Smooth muscle cell (in vitro differentiated cells): Measurements from ENCODE around the gene PPP1R2. TPM values are rescaled to one million over a fixed set of nuclear protein-coding genes. Genes with fewer than 3 reads are reported as not detected.

Experiments used
- DNase-seq: peaks from one replicate; lab custom pipeline; 2025; ENCODE audit not compliant: unreplicated experiment; lab: John Stamatoyannopoulos, UW
- H2AFZ ChIP-seq: fragments of 200-600 bp; sonication (generic); 2 replicates; pipeline ENCODE4 v1.6.0; 2016; ENCODE audit warnings: antibody characterized with exemption, low read depth, mild to moderate bottlenecking
- H3F3A ChIP-seq: fragments of 200-600 bp; sonication (generic); 2 replicates; pipeline ENCODE4 v1.6.0; 2017; ENCODE audit warnings: antibody characterized with exemption, low read depth
- H3K27ac ChIP-seq: fragments of 200-600 bp; sonication (generic); 2 replicates; pipeline ENCODE4 v1.5.1; 2016; ENCODE audit warnings: low read depth, mild to moderate bottlenecking
- H3K27me3 ChIP-seq: fragments of 200-600 bp; sonication (generic); 2 replicates; pipeline ENCODE4 v1.6.1; 2016; ENCODE audit warnings: low read depth, mild to moderate bottlenecking
- H3K36me3 ChIP-seq: fragments of 200-600 bp; sonication (generic); 2 replicates; pipeline ENCODE4 v1.5.1; 2016; ENCODE audit warnings: low read depth
- H3K4me1 ChIP-seq: fragments of 200-600 bp; sonication (generic); 2 replicates; pipeline ENCODE4 v1.5.1; 2016; ENCODE audit warnings: low read depth
- H3K4me2 ChIP-seq: fragments of 200-600 bp; sonication (generic); 2 replicates; pipeline ENCODE4 v1.6.0; 2016; ENCODE audit warnings: mild to moderate bottlenecking
- H3K4me3 ChIP-seq: fragments of 200-600 bp; sonication (generic); 2 replicates; pipeline ENCODE4 v1.5.1; 2016; ENCODE audit warnings: mild to moderate bottlenecking
- H3K79me2 ChIP-seq: fragments of 200-600 bp; sonication (generic); 2 replicates; pipeline ENCODE4 v1.6.0; 2016; ENCODE audit warnings: low read depth, mild to moderate bottlenecking
- H3K9ac ChIP-seq: fragments of 200-600 bp; sonication (generic); 2 replicates; pipeline ENCODE4 v1.6.0; 2016; ENCODE audit warnings: low read depth
- H3K9me3 ChIP-seq: fragments of 200-600 bp; sonication (generic); replicated peaks from 2 replicates; pipeline ENCODE4 v1.5.1; 2016; ENCODE audit warnings: low read depth
- H4K20me1 ChIP-seq: fragments of 200-600 bp; sonication (generic); 2 replicates; pipeline ENCODE4 v1.6.0; 2016; ENCODE audit warnings: low read depth
- WGBS: methylation state at CpG from one replicate; pipeline ENCODE4 v1.1.7; 2016; ENCODE audit warnings: low lambda C conversion rate; 5-methylcytosine and 5-hydroxymethylcytosine counted together
- polyA plus RNA-seq: library from polyadenylated mRNA; unstranded; fragments of >200 nt; fragmentation: Nextera tagmentation; extraction: Ambion mirVana; gene quantifications from 2 replicates; pipeline ENCODE4 v1.2.1, GENCODE V29; 2016
- total RNA-seq: library from RNA; depleted of rRNA; stranded (reverse); fragments of >200 nt; gene quantifications from 2 replicates; pipeline ENCODE4 v1.2.3, GENCODE V29; 2014
- TF ChIP-seq, protein P1 (sequence below): fragments of 200-600 bp; sonication (generic); IDR thresholded peaks from 2 replicates; pipeline ENCODE4 v1.5.1; 2017; ENCODE audit warnings: borderline replicate concordance, mild to moderate bottlenecking, antibody characterized with exemption; ENCODE audit not compliant: insufficient read depth, poor library complexity, severe bottlenecking

PPP1R2 gene
- total and polyA plus RNA-seq, 2 experiments from 2014 or later: 33.4 to 47.5 TPM

DNA sequence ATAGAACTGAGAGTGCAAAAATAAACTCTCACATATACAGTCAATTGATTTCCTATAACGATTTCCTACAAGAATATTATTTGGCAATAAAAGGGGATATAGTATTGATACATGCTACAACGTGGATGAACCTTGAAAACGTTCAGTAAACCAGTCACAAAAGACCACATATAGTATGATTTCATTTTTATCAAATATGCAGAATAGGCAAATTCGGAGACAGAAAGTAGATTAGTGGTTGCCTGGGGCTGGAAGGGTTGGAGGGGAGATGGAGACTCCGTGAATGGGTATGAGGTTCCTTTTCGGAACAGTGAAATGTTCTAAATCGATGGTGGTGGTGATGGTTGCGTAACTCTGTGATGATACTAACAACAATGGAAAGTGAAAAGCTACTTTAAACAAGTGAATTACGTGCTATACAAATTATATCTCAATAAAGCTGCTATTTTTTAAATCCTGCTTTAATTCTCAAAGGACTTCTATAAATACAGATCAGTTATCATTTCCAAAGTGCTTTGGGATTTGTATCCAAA lies 34.6 kb upstream of the PPP1R2 start:
- no peak overlapping the region for H2AFZ ChIP-seq
- no peak overlapping the region for H3K4me3 ChIP-seq
- no peaks in the 10 kb centered on the region for H3F3A ChIP-seq
- no peak overlapping the region for H3K27ac ChIP-seq
- no peak overlapping the region for H3K9ac ChIP-seq
- no peaks in the 10 kb centered on the region for H3K4me1 ChIP-seq
- no peaks in the 10 kb centered on the region for H3K79me2 ChIP-seq
- H3K9me3 ChIP-seq: no peaks in the 10 kb centered on the region
- H3K27me3 ChIP-seq: no peaks in the 10 kb centered on the region
- no peak for DNase-seq
- no peak overlapping the region for H3K4me2 ChIP-seq
- TF ChIP-seq, protein P1, sequence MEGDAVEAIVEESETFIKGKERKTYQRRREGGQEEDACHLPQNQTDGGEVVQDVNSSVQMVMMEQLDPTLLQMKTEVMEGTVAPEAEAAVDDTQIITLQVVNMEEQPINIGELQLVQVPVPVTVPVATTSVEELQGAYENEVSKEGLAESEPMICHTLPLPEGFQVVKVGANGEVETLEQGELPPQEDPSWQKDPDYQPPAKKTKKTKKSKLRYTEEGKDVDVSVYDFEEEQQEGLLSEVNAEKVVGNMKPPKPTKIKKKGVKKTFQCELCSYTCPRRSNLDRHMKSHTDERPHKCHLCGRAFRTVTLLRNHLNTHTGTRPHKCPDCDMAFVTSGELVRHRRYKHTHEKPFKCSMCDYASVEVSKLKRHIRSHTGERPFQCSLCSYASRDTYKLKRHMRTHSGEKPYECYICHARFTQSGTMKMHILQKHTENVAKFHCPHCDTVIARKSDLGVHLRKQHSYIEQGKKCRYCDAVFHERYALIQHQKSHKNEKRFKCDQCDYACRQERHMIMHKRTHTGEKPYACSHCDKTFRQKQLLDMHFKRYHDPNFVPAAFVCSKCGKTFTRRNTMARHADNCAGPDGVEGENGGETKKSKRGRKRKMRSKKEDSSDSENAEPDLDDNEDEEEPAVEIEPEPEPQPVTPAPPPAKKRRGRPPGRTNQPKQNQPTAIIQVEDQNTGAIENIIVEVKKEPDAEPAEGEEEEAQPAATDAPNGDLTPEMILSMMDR: no peak
- H3K36me3 ChIP-seq: no peaks in the 10 kb centered on the region
- H4K20me1 ChIP-seq: no peaks in the 10 kb centered on the region
- WGBS: 81% methylated on average over 9 of the region's 9 CpGs

DNA sequence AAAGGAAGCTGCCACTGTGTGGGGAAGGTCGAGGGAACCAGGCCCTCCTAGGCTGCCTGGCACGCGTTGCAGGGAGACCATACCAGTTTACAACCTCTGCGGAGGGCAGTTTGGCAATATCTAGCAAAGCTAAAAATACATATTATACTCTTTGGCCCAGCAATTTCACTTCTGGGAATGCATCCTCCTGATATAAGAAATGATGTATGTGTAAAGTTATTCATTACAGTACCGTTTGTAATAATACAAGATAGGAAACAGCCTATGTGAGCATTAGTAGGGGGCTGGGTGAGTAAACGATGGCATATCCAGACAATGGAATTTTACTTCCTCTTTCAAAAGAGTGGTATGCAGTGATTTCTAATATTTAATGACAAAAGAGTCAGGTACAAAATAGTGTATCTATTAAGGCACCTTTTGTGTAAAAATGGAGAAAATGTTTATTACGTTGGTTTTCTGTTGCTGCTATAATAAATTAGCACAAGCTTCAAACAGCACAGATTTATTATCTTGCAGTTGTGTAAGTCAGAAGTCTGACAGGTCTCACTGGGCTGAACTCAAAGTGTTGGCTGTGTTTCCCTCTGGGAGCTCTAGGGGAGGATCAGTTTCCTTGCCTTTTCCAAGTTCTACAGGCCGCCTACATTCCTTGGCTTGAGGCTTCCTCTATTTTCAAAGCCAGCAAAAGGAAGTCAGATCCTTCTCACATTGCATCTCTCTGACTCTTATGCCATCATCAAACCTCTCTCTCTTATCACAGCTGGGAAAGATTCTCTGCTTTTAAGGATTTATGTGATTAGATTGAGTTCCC lies 31.6 kb upstream of the PPP1R2 start:
- no peaks in the 10 kb centered on the region for H3K36me3 ChIP-seq
- no peak overlapping the region for H3K9ac ChIP-seq
- H3K27me3 ChIP-seq: no peaks in the 10 kb centered on the region
- TF ChIP-seq, protein P1: no peak
- no peaks in the 10 kb centered on the region for H3K4me1 ChIP-seq
- no peaks in the 10 kb centered on the region for H3K79me2 ChIP-seq
- H3K9me3 ChIP-seq: no peaks in the 10 kb centered on the region
- H3F3A ChIP-seq: no peaks in the 10 kb centered on the region
- H3K27ac ChIP-seq: no peak overlapping the region
- no peaks in the 10 kb centered on the region for H4K20me1 ChIP-seq
- H3K4me2 ChIP-seq: no peak overlapping the region
- DNase-seq: no peak
- H2AFZ ChIP-seq: no peak overlapping the region
- WGBS: 90% methylated on average over 8 of the region's 8 CpGs
- H3K4me3 ChIP-seq: no peak overlapping the region

DNA sequence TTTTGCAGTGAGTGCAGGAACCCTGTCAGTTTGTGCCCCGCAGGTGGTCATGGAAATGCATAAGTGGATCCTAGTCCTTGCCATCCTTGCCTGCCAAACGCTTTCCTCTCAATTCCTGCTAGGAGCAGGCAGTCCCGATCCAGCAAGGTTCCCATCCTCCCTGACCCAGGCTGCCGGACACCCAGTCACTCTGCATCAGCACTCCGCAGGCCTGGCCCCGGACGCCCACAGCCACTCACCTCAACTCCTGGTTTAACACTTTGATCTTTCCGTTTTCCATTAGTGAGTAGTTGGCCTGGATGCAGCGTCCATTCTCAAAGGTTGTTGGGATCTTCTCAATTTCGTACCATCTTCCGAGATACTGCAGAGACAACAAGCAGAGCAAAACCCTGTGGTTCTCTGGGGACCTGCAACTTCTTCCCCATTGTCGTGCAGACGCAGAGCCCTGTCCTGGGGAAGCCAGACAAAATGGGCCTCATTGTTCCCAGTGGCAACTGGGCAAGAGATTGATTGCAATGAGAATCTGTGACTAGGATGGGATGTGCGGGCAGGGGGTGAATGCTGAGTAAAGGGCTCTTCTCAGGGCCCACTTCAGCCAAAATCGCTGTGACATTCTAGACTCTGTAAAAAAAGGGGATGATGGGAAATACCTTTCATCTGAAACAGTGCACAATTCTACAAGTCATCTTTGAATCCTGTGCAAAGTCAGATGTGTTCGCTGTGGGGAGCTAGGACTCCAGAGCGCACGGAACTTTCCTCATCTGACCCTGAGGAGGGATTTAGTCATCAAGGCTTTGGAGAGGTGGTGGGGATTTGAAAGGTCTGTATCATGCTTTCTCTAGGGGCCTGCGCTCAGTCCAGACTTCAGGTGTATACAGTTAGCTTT lies 30.7 kb upstream of the PPP1R2 start:
- H3K4me2 ChIP-seq: no peak overlapping the region
- no peak overlapping the region for H3K9ac ChIP-seq
- WGBS: 93% methylated on average over 19 of the region's 19 CpGs
- no peaks in the 10 kb centered on the region for H4K20me1 ChIP-seq
- H3K27ac ChIP-seq: no peak overlapping the region
- H3K4me3 ChIP-seq: no peak overlapping the region
- H3K79me2 ChIP-seq: no peaks in the 10 kb centered on the region
- DNase-seq: no peak
- no peaks in the 10 kb centered on the region for H3K9me3 ChIP-seq
- no peaks in the 10 kb centered on the region for H3K4me1 ChIP-seq
- no peaks in the 10 kb centered on the region for H3F3A ChIP-seq
- no peaks in the 10 kb centered on the region for H3K27me3 ChIP-seq
- TF ChIP-seq, protein P1: no peak
- no peak overlapping the region for H2AFZ ChIP-seq
- H3K36me3 ChIP-seq: no peaks in the 10 kb centered on the region
